OCI-LY1 (cell line): ENCODE results near the gene CALHM1.

Experiments
- EZH2 ChIP-seq: fragments of 200-600 bp; sonication (generic), shearing (Covaris generic); IDR thresholded peaks from 2 replicates; pipeline ENCODE4 v1.8.0; 2017; ENCODE audit warnings: borderline replicate concordance, mixed run types, mild to moderate bottlenecking, antibody characterized with exemption, low read length, moderate library complexity, mixed read lengths
- TF ChIP-seq, protein P1 (sequence below): fragments of 200-600 bp; sonication (generic), shearing (Covaris generic); IDR thresholded peaks from 2 replicates; pipeline ENCODE4 v1.5.1; 2017; ENCODE audit warnings: mild to moderate bottlenecking, antibody characterized with exemption, low read length, moderate library complexity, mixed read lengths

DNA sequence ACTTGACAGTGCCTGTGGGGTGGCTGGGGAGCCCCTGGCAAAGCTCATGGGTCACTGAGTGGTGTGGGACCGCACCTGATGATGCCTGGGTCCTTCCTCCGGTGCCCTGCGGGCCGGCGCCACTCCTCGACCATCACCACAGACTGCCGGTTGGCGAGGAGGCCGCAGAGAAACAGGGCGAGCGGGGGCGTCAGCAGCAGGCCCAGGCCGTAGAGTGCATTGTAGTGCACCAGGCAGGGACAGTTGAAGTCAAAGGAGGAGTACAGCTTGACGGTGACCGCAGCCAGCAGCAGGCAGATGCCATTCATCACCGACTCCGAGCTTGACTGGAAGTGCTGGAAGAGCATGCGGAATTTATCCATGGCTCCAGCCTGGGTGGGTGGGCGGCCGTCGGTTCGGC, 20.0 kb upstream of the CALHM1 start:
- TF ChIP-seq, protein P1, sequence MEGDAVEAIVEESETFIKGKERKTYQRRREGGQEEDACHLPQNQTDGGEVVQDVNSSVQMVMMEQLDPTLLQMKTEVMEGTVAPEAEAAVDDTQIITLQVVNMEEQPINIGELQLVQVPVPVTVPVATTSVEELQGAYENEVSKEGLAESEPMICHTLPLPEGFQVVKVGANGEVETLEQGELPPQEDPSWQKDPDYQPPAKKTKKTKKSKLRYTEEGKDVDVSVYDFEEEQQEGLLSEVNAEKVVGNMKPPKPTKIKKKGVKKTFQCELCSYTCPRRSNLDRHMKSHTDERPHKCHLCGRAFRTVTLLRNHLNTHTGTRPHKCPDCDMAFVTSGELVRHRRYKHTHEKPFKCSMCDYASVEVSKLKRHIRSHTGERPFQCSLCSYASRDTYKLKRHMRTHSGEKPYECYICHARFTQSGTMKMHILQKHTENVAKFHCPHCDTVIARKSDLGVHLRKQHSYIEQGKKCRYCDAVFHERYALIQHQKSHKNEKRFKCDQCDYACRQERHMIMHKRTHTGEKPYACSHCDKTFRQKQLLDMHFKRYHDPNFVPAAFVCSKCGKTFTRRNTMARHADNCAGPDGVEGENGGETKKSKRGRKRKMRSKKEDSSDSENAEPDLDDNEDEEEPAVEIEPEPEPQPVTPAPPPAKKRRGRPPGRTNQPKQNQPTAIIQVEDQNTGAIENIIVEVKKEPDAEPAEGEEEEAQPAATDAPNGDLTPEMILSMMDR = no peak
- TF ChIP-seq EZH2 = no peak
